ENCODE results near the gene FANCD2. TPM values are rescaled to one million over a fixed set of nuclear protein-coding genes. Genes with fewer than 3 reads are reported as not detected.

Gene FANCD2
- polyA plus RNA-seq, 1 donor from 2014 or later: 3.3 TPM

DNA sequence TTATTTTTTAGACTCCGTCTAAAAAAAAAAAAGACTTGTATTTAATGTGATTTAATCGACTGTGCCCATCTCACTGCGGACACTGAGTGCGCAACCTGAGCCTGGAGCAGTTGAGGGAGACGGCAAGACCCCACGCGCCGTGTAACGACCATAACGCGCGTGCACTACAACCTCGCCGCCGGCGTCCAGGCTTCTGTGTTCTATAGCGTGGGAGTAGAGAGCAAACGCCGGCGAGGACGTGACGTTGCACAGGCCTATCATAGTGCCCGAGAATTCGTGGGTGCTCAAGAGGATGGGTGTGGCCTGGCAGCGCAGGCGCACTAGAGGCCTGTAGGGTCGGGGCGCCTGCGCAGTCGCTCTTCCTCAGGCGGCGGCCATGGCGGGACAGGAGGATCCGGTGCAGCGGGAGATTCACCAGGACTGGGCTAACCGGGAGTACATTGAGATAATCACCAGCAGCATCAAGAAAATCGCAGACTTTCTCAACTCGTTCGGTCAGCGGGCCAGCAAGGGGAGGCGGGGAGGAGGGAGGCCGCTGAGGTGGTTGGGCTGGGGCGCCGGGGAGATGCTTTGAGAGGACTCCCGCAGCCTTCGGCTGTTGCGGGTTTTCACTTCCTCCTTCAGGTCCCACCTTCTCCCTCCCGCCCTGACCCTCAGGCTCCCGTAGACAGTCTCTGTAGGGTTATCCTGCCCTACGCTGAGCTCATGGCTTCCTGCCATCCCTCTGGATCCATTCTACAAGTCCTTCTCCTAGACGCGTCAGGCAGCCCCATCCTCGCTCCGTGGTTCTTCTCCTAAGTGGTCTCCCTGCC lies 89.3 kb downstream of the FANCD2 start, which contains the start of gene BRK1:
Gene BRK1, plus strand, starts transcription at position 350 of the 812 bp plus-strand sequence. Its CDS starts 27 bp downstream, at position 377.
- no peaks in the 10 kb centered on the region for H3F3A ChIP-seq (ENCODE audit: insufficient read depth, low read length, poor library complexity, severe bottlenecking)
- H3K36me3 ChIP-seq (ENCODE audit: insufficient read depth, low read length): no peaks in the 10 kb centered on the region
- peak within 1 kb of the TSS; percentile 97 for H3K4me2 ChIP-seq (ENCODE audit: low read length)
- TF ChIP-seq EZH2 (IDR thresholded peaks at IDR 0.05; ENCODE audit: borderline replicate concordance, insufficient read depth, low read length, poor library complexity, severe bottlenecking) (no peak), EP300 (conservative IDR thresholded peaks at IDR 0.05; ENCODE audit: poor library complexity, severe bottlenecking) (no peak), RAD21 (conservative IDR thresholded peaks at IDR 0.05) (peak; percentile 27), TAF1 (IDR thresholded peaks at IDR 0.05; ENCODE audit: low read depth) (peak; percentile 85), MXI1 (conservative IDR thresholded peaks at IDR 0.05; ENCODE audit: poor library complexity, severe bottlenecking) (peak; percentile 84), SMC3 (conservative IDR thresholded peaks at IDR 0.05; ENCODE audit: poor library complexity) (no peak), POLR2AphosphoS5 (IDR thresholded peaks at IDR 0.05) (peak; percentile 97)
- TF ChIP-seq, protein P1, sequence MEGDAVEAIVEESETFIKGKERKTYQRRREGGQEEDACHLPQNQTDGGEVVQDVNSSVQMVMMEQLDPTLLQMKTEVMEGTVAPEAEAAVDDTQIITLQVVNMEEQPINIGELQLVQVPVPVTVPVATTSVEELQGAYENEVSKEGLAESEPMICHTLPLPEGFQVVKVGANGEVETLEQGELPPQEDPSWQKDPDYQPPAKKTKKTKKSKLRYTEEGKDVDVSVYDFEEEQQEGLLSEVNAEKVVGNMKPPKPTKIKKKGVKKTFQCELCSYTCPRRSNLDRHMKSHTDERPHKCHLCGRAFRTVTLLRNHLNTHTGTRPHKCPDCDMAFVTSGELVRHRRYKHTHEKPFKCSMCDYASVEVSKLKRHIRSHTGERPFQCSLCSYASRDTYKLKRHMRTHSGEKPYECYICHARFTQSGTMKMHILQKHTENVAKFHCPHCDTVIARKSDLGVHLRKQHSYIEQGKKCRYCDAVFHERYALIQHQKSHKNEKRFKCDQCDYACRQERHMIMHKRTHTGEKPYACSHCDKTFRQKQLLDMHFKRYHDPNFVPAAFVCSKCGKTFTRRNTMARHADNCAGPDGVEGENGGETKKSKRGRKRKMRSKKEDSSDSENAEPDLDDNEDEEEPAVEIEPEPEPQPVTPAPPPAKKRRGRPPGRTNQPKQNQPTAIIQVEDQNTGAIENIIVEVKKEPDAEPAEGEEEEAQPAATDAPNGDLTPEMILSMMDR (IDR thresholded peaks at IDR 0.05; ENCODE audit: poor library complexity, severe bottlenecking): no peak
- TF ChIP-seq, protein P2, sequence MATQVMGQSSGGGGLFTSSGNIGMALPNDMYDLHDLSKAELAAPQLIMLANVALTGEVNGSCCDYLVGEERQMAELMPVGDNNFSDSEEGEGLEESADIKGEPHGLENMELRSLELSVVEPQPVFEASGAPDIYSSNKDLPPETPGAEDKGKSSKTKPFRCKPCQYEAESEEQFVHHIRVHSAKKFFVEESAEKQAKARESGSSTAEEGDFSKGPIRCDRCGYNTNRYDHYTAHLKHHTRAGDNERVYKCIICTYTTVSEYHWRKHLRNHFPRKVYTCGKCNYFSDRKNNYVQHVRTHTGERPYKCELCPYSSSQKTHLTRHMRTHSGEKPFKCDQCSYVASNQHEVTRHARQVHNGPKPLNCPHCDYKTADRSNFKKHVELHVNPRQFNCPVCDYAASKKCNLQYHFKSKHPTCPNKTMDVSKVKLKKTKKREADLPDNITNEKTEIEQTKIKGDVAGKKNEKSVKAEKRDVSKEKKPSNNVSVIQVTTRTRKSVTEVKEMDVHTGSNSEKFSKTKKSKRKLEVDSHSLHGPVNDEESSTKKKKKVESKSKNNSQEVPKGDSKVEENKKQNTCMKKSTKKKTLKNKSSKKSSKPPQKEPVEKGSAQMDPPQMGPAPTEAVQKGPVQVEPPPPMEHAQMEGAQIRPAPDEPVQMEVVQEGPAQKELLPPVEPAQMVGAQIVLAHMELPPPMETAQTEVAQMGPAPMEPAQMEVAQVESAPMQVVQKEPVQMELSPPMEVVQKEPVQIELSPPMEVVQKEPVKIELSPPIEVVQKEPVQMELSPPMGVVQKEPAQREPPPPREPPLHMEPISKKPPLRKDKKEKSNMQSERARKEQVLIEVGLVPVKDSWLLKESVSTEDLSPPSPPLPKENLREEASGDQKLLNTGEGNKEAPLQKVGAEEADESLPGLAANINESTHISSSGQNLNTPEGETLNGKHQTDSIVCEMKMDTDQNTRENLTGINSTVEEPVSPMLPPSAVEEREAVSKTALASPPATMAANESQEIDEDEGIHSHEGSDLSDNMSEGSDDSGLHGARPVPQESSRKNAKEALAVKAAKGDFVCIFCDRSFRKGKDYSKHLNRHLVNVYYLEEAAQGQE (IDR thresholded peaks at IDR 0.05; ENCODE audit: borderline replicate concordance): peak; percentile 84
- H3K4me3 ChIP-seq (ENCODE audit: low read length): peak within 1 kb of the TSS; percentile 79
- H3K79me2 ChIP-seq (replicated peaks; ENCODE audit: insufficient read depth, low read length): peaks cover 38% of the 10 kb centered on the region
- peak within 1 kb of the TSS; percentile 84 for H3K27ac ChIP-seq (ENCODE audit: low read length)
- no peaks in the 10 kb centered on the region for H4K20me1 ChIP-seq (ENCODE audit: insufficient read depth)
- no peaks in the 10 kb centered on the region for H3K9me3 ChIP-seq (ENCODE audit: low read length)
- peak within 1 kb of the TSS; percentile 52 for H2AFZ ChIP-seq (ENCODE audit: low read depth, low read length)
- peak within 1 kb of the TSS; percentile 78 for H3K9ac ChIP-seq (ENCODE audit: low read length)
- H3K27me3 ChIP-seq (ENCODE audit: insufficient read depth, low read depth, low read length): no peaks in the 10 kb centered on the region
- H3K9me2 ChIP-seq (ENCODE audit: insufficient read depth, low read length): no peaks in the 10 kb centered on the region

DNA sequence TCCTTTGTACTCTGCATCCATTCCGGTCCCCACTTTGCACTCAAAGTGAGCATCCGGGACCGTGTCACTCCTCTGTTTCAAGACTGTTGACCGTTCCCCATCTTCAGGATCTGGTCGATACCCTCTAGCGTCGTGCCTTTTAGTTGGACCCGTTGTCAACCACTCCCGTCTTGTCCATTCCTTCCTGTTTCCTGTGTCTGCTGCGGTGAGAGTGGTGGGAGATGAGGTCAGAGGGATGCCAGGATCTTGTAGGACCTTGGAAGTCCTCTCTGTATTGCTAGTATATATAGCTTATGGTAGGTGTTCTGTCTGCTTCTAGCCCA lies 89.9 kb downstream of the FANCD2 start:
- H2AFZ ChIP-seq (ENCODE audit: low read depth, low read length): peak overlapping the region; percentile 52
- H3K9ac ChIP-seq (ENCODE audit: low read length): peak overlapping the region; percentile 78
- no peak for TF ChIP-seq EP300 (conservative IDR thresholded peaks at IDR 0.05; ENCODE audit: poor library complexity, severe bottlenecking)
- no peak for TF ChIP-seq POLR2AphosphoS5 (IDR thresholded peaks at IDR 0.05)
- peak overlapping the region; percentile 97 for H3K4me2 ChIP-seq (ENCODE audit: low read length)
- peak overlapping the region; percentile 84 for H3K27ac ChIP-seq (ENCODE audit: low read length)
- H3K79me2 ChIP-seq (replicated peaks; ENCODE audit: insufficient read depth, low read length): peaks cover 43% of the 10 kb centered on the region
- no peaks in the 10 kb centered on the region for H4K20me1 ChIP-seq (ENCODE audit: insufficient read depth)
- no peaks in the 10 kb centered on the region for H3K9me3 ChIP-seq (ENCODE audit: low read length)
- H3K36me3 ChIP-seq (ENCODE audit: insufficient read depth, low read length): no peaks in the 10 kb centered on the region
- H3F3A ChIP-seq (ENCODE audit: insufficient read depth, low read length, poor library complexity, severe bottlenecking): no peaks in the 10 kb centered on the region
- H3K9me2 ChIP-seq (ENCODE audit: insufficient read depth, low read length): no peaks in the 10 kb centered on the region
- H3K4me3 ChIP-seq (ENCODE audit: low read length): peak overlapping the region; percentile 79
- no peaks in the 10 kb centered on the region for H3K27me3 ChIP-seq (ENCODE audit: insufficient read depth, low read depth, low read length)
